Esophagus squamous epithelium (tissue), 4 donors: ENCODE results near the gene MZF1.

Experiments
- CTCF ChIP-seq, 6 experiments: fragments of 450-650 bp in 4 of 6; fragments of 200-600 bp in 2 of 6; sonication (generic) in 2 of 6; IDR thresholded peaks; one replicate each; pipeline ENCODE4 v1.5.1; 2016 to 2019; ENCODE audit warnings: antibody characterized with exemption in 6 of 6, mild to moderate bottlenecking in 4 of 6, moderate library complexity in 4 of 6
- POLR2A ChIP-seq, 4 donors: fragments of 450-650 bp; IDR thresholded peaks; one replicate each; pipeline ENCODE4 v1.6.1; 2017; ENCODE audit warnings: antibody characterized with exemption in 4 of 4, mild to moderate bottlenecking in 4 of 4, moderate library complexity in 3 of 4

GRCh38 chr19:58548859-58549663 is 24.1 kb downstream of the MZF1 start:
- TF ChIP-seq POLR2A (IDR thresholded peaks at IDR 0.05) (no peak), CTCF (IDR thresholded peaks at IDR 0.05) (no peak)
